HG02759 (cell line): ENCODE measurements around the gene OTUD4.
"Not testable (repeated sequence)": the region's sequence is repeated elsewhere in the genome, so short reads cannot be mapped to it uniquely, and the experiment has no call there.

Source experiments
- ATAC-seq: cut with Tn5 transposase; IDR thresholded peaks from one replicate; pipeline ENCODE4 v1.9.1; 2021; ENCODE audit warnings: mild to moderate bottlenecking, moderate library complexity; ENCODE audit not compliant: unreplicated experiment

OTUD4 gene

DNA sequence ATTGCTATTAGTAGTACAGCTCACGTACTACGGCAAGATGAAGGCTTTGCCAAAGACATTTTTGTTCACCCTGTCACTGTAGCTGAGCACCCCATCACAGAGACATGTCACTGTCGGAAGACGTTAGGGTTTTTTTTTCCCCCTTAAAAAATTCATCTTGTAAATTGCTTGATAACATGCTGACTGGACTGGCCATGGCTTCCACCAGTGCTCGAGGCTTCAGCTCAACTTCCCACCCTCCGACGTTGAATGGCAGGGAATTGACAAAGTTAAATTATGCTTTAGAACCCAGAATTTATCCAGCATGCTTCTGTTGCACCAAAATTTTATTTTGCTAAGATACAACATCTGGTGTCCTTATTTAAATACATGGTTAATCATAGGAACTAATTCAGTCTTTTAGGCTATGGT, 707 bp upstream of the OTUD4 start:
- ATAC-seq = no peak

- ATAC-seq = not testable (repeated sequence)
Measured at GRCh38 chr4:145179861-145180297, 510 bp downstream of the OTUD4 start.

- peak; percentile 48 for ATAC-seq
Measured at GRCh38 chr4:145179281-145179860, 1.0 kb downstream of the OTUD4 start.

- no peak for ATAC-seq
Measured at GRCh38 chr4:145178740-145179280, 1.6 kb downstream of the OTUD4 start.

GRCh38 chr4:145177906-145178538, 2.4 kb downstream of the OTUD4 start:
- ATAC-seq = no peak

DNA sequence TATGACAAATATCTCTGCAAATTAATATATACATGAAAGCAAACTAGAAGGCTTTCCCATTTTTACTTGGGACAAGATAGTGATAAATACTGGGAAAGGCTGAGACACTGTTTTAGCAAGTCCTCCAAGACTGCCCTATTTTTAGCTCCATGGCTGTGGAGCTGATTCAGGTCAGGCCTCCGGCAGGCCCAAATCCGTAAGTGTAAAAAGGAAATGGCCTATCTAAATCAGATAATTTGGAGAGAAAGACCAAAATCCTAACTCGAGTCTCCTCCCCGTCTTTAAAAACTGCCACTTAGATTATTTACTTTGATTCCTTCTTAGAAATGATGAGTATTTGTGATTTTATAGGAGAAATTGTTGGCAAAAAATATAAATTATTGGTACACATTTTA, 2.9 kb downstream of the OTUD4 start:
- ATAC-seq = no peak

- no peak for ATAC-seq
Measured at GRCh38 chr4:145176641-145177432, 3.6 kb downstream of the OTUD4 start.

DNA sequence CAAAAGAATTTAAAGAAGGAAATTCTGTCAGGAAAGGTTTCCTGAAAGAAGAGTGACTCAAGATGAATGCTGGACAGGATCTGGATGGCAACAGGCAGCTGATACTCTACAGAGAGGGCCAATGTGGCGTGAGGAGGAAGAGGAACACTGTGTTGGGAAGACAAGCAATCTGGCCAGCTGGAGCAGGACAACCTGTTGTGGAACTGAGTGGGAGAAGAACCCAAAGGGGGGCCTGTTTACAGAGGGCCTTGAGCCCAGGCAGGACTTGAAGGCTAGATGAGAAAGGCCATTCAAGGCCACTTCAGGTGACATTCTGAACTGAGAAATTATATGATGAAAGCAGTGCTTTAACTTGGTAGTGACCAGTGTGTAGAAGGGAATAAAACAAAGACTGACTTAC, 8.5 kb downstream of the OTUD4 start:
- ATAC-seq = no peak

GRCh38 chr4:145170223-145170622, 10.2 kb downstream of the OTUD4 start:
- no peak for ATAC-seq

- no peak for ATAC-seq
Measured at GRCh38 chr4:145168581-145169187, 11.7 kb downstream of the OTUD4 start.

- ATAC-seq = no peak
Measured at GRCh38 chr4:145167887-145168286, 12.5 kb downstream of the OTUD4 start.

GRCh38 chr4:145161549-145161948, 18.8 kb downstream of the OTUD4 start:
- no peak for ATAC-seq

- ATAC-seq = no peak
Measured at GRCh38 chr4:145156986-145157385, 23.4 kb downstream of the OTUD4 start.

DNA sequence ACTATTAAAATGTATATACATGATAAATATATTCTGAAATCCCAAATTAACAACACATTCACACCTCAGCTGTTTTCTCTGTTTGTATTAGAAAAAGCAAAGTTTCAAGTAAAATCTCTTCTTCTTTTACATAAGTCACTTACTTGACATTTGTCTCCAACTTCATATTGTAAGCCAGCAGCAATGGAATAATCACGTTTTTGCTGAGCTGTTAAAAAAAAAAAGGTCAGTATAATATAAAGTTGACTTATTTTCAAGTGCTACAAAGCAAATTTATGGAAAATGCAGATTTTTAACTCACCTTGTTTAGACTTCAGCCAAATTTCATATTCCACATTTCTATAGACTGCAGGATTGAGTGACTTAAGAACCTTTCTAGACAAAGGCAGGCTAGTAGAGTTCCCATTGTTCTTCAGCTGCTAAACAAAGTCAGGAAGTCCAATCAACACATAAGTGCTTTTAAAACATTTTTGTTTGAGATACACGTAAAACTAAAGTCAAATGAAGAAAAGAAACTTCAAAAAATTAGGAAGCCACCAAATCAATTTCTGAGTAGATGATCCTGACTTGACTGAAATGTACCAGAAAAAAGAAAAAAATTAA, 25.0 kb downstream of the OTUD4 start:
- no peak for ATAC-seq

DNA sequence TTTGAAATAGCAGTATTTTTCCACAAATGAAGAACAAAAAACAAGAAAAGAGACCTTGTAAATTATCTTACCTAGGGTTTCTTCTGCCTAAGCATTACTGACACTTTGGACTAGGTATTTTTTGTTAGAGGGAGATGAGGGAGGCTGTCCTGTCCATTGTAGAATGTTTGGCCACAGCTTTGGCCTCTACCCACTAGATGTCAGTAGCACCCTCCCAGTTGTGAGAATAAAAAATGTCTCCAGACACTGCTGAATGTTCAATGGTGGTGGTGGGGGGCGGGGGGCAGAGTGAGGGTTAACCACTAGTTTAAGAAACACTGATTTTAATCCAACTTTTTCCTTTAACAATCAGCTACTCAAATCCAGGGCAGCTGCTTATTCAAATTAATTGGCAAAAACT, 25.8 kb downstream of the OTUD4 start:
- ATAC-seq = peak; percentile 85

- ATAC-seq = no peak
Measured at GRCh38 chr4:145153904-145154298, 26.5 kb downstream of the OTUD4 start.

GRCh38 chr4:145153181-145153903, 27.0 kb downstream of the OTUD4 start:
- no peak for ATAC-seq

DNA sequence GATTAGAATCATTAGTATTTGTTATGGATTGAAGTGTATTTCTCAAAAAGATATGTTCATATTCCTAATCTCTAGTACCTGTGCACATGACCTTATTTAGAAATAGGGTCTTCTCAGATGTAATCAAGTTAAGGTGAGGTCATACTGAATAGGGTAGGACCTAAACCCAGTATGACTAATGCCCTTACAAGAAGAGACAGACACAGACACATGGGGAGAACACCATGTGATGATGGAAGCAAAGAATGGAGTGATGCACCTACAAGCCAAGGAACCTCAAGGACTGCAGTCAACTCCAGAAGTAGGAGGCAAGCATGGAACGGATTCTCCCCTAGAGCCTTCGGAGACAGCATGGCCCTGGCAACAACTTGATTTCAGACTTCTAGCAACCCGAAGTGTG, 31.4 kb downstream of the OTUD4 start:
- no peak for ATAC-seq

DNA sequence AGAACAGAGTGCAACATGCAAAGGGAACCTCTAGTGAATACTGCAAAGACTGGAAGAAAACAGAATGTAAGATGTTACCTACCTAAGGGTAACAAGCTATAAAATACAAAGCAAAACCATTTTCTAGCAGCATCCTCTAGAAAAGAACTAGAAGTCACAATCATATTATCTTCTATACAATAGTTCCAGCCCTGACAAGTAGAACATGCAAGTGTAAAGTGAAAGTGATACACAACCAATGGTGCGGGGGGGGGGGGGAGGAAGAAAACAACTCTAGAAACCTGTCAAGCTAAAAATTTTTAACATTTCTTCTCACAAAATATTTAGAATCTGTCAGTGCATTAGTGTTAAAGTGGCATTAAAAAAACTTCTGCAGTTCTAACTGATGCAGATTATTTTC, 44.2 kb downstream of the OTUD4 start:
- not testable (repeated sequence) for ATAC-seq

DNA sequence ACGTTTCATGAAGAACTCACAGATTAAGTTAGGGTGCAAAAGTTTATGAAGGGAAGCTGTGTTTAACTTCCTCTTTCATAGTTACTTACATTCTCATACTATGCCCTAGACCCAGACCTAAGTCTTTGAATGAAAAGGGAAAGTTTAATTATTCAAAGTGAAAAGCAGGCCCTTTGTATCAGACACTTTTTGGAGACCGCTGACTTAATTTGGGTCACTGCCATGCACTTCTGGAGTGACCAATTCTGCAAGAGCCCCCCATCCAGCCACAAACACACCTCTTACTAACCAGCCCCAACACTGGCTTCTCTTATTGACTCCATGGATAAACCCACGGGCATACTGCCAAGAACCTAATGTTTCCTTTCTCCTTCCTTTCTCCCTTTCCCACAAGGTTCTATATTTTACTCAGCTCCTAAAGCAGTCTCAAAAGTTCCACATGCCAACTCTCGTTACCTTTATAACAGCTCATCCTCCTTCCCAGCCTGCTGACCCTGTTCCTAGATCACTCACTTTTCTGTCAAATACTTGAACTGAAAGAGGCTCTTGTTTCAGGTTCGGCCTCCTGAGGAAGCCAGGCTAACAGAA, 47.8 kb downstream of the OTUD4 start:
- peak; percentile 89 for ATAC-seq
